SW 1271 (cell line): Measurements from ENCODE around the gene LMO1.

Experiments
- DNase-seq, 2 experiments: peaks; one replicate each; lab custom pipeline; 2025; lab: John Stamatoyannopoulos, UW

Gene LMO1

DNA sequence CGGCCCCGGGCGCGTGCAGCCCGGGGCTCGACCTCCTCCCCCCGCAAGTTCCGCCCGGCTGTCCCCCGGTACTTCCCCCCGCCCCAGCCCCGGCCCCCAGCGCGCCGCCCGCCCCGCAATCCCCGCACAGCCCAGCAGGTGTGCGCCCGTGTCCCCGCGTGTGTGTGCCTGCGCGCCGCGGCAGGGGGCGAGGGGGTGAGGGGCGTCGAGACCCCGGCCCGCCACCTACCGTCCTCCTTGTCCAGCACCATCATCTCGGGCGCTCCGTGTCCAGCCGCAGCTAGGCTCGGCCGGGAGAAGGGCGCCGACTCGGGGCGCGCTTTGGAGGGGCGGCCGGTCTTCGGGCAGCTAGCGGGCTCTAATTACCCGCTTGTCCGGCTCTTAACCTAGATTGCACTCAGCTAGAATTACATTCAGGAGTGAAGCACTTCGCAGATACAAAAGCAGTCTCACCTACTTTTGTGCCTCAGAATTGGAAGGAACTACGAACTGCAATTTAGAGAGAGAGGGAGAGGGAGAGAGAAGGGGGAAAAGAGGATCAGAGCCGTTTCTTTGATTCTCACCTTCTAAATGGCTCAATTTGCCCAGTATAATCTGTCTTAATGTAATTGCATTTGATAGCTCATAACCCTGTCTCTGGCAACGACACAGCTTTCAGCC lies 439 bp downstream of the LMO1 start:
- no peak for DNase-seq

DNA sequence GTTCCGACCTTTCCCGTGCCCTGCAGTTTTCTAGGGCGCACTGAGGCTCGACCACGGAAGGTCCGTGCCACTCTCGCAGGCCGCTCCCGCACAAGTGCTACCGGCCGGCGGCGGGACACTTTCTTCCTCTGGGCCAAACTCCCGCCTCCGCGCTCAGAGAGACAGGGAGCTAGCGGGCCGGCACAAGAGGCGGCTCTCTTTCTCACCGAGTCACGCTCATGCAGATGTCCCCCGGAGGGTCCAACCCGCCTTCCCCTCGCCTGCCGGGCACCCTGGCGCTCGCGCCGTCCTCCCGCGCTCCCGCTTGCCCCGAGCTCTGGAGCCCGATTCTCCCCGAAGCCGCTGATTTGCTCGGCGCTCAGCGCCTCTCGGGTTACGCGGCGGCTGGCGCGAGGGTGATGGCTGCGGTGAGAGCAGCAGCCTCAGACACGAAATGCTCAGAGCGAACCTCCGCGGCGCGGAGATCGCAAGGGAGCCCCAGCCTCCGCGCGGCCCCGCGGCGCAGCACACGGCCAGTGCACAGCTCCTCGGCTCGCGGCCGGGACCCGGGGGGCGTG lies 1.0 kb downstream of the LMO1 start:
- DNase-seq, result no peak

GRCh38 chr11:8261921-8262551 lies 1.6 kb downstream of the LMO1 start:
- DNase-seq, result no peak

DNA sequence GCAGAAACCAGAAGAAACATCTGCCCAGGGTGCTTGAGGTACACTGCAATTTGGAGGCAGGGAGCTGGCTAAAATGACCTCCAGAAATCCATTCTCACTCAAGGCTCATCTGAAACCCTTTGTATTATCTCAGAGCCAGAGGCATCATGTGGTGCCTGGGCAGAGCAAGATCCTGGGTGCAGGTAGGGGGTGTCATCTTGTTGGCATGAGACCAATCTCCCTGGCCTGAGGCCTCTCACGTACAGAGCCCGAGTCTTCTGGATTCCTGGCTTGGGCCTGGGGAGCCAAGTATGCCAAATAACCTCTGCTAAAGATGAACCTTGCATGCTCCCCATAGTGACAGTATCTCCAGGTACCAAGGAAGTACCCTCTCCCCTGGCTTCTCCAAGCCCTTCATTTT lies 2.4 kb downstream of the LMO1 start:
- DNase-seq, result no peak

DNA sequence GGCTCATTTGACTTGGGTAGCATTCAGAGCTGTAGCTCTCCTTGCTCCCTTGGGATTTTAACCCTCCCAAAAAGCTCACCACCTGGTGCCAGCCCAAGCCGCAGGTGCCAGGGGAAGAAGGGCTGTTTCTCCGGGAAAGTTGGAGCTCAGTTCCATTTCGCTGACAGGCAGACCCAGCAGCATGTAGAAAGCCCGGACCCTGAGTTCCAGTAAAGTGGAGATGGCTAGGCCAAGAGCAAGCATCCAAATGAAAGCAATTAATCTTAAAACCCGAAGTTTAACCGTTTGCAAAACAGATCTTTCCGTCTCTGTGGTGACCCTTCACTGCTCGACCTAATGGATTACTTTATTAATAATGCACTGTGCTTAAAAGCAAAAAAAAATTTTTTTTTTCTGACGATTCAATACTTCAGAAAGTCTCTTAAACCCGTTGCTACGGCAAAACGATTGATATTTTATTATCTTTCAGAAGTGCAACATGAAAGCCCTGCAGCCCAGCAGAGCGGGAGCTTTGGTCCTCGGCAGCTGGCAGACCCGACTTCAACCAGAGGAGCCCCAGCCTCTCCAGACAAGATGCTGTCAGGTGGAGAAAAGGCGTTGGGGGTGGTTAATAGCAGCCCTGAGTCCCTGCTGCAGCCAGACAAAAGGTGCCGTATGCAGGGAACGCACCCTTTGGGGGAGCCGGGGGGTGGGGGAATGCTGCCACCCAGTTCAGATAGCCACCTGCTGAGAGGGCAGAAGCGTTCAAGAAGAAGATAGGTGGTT lies 3.3 kb downstream of the LMO1 start:
- DNase-seq, result no peak

DNA sequence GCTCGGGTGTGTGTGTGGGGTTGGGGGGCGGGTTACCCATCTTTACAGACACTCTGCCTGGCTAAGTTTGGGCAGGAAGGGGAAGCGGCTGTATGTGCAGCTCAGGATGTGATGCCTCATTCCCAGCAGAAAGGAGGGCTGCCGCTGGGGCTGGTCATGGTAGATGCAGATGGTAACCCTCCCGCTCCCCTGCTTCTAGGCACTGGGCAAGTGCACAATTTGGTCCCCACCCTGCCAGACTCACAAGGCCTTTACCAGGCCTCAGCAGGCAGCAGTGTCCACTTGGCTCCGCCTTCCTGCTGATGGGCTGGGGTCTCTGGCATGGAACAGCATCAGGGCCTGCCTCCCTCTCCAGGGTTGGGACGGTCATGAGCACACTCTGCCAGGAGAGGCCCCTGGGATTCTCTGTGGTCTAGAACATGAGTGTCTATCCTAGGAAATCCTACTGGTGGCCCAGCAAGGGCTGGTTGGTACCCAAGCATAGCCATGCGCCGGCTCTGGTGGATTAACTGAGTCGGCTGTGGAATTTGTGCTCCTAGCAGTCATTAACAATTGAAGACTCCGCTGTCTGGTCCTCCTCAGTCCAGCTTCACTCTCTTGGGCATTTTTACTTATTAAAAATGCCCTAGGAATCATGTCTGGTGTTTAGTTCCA lies 4.2 kb downstream of the LMO1 start:
- no peak for DNase-seq

- no peak for DNase-seq
Measured at GRCh38 chr11:8258784-8259183, 4.9 kb downstream of the LMO1 start.

GRCh38 chr11:8258289-8258688 lies 5.4 kb downstream of the LMO1 start:
- no peak for DNase-seq

GRCh38 chr11:8257003-8257664 lies 6.5 kb downstream of the LMO1 start:
- DNase-seq, result no peak

DNA sequence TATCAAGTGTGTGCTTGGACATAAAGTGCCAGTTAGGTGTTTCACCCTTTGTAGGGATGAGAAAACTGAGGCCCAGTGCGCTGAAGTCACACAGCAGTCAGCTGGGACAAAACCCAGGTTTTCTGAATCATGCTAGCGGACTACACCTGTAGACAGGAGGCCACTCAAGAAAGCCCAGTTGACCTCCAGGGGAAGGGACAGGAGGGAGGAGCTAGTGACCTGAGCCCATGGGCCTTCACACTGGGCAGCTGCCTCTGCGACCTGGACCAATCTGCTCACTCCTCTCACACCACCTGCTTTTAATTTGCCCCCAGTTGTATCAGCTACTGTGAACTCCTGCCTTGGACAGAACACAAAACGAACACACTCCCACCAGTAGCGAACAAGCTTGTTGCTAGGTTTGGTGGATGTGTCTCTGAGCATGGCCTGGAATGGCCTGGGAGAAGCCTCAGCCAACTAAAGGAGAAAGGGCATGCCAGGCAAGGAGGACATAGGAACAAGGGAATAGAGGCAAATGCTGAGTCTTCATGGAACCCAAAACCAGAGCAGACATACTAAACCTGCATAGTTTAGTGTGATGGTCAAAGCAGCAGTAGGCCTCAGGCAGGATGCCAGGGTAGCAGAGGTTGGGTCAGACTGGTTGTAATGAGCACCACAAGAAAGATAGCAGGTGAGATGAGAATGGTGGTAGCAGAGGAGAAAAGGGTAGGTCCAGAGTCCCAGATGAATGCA lies 7.2 kb downstream of the LMO1 start:
- DNase-seq, result no peak

- DNase-seq, result no peak
Measured at GRCh38 chr11:8253566-8253965, 10.1 kb downstream of the LMO1 start.

DNA sequence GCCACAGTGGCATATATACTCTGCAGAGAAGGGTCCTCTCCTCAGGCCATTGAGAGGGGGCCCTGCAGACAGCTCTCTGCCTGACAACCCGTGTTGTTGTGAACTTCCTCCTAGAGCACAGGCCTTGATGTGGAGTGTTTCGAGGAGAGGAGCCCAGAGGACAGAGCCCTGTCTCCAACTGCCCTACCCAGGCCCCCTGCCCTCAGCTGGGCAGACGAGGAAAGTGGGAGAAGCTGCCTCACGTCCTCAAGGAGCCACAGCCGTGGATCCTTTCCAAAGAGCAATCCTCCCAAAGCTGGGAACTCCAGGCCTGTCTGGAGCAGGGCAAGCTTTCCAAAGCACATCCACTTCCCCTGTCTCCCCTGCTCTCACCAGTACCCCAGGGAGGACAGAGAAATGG lies 10.7 kb downstream of the LMO1 start:
- DNase-seq, result no peak

GRCh38 chr11:8252388-8252787 lies 11.3 kb downstream of the LMO1 start:
- DNase-seq, result no peak

GRCh38 chr11:8251616-8252295 lies 11.9 kb downstream of the LMO1 start:
- no peak for DNase-seq

- no peak for DNase-seq
Measured at GRCh38 chr11:8250981-8251615, 12.6 kb downstream of the LMO1 start.

DNA sequence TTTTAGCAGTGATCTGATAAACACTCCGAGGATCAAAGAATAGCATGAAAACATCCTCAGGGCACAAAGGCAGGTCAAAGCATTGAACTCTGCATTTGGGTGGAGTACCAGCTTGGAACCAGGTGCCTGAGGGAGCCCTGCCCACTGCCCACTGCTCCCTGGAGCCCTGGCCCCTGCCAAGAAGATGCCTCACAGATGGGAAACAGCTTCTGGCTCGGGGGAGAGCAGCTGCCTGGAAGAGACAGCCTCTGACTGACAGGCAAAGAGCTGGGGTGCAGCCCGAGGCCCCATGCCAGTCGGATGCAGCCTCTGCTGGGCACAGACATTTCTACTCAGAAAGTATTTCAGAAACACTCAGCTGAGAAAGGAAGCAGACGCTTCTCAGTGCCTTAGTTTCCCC lies 13.2 kb downstream of the LMO1 start:
- no peak for DNase-seq

DNA sequence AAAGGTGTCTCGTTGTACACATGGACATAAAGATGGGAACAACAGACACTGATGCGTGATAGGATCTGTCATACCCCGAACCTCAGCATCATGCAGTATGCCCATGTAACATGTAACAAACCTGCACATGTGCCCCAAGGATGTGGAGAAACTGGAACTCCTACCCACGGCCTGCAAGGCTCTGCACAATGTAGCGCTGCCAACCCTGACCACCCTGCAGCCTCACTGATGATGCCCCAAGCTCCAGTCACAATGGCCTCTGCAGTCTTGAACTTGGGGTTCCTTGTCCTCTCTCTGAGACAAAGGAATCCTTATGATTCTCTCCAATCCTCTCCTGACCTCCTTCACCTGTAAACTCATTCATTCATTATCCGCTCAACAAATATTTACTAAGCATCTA lies 14.2 kb downstream of the LMO1 start:
- no peak for DNase-seq

GRCh38 chr11:8248786-8249185 lies 14.9 kb downstream of the LMO1 start:
- DNase-seq, result no peak

DNA sequence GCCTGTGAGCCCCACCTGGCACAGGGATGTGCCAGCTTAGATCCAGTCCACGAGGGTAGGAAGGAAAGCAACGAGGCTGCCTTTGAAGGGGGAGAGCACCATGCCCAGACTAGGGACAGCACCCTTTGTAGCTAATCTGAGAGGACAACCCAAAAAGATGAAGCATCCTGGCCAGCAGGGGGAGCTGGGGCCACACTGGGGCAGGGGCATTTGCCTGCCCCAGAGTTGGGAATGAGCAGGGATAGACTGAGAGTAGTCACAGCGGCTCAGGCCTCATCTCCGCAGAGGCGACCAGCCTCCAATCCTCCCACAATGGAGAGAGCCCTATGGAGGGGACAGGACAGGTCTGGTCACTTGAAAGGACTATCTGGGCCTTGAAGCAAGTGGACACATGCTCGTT lies 16.4 kb downstream of the LMO1 start:
- DNase-seq, result no peak

DNA sequence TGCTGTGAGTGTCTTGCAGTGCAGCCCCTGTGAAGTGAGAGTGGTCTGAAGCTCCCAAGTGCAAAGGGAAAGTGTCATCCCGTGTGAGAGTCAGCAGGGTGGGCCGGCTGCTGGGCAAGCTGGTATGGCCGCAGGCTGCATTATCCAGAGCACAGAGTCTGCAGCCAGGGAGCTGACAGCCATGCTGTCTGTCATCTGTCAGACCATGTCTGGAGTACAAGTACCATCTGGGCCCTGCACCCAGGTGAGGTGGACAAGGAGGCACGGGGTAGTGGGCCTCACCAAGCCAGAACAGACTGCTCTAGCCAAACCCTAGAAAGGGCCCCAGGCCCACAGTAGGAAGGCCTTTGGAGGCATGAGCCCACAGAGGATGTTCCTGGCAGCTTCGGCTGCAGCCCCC lies 20.2 kb downstream of the LMO1 start:
- no peak for DNase-seq
